DOHH2 (cell line): ENCODE results near the gene TTYH1.

ENCODE experiments used
- EZH2phosphoT487 ChIP-seq: fragments of 200-600 bp; sonication (generic); IDR thresholded peaks from 2 replicates; pipeline ENCODE4 v1.6.1; 2017; ENCODE audit warnings: borderline replicate concordance, mild to moderate bottlenecking, antibody characterized with exemption, low read length, moderate library complexity, mixed read lengths
- TF ChIP-seq, protein P1 (sequence below): fragments of 200-600 bp; sonication (generic); IDR thresholded peaks from one replicate; pipeline ENCODE4 v1.5.1; 2014; ENCODE audit warnings: antibody characterized with exemption, mild to moderate bottlenecking, low read depth, low read length; ENCODE audit not compliant: poor library complexity, severe bottlenecking

DNA sequence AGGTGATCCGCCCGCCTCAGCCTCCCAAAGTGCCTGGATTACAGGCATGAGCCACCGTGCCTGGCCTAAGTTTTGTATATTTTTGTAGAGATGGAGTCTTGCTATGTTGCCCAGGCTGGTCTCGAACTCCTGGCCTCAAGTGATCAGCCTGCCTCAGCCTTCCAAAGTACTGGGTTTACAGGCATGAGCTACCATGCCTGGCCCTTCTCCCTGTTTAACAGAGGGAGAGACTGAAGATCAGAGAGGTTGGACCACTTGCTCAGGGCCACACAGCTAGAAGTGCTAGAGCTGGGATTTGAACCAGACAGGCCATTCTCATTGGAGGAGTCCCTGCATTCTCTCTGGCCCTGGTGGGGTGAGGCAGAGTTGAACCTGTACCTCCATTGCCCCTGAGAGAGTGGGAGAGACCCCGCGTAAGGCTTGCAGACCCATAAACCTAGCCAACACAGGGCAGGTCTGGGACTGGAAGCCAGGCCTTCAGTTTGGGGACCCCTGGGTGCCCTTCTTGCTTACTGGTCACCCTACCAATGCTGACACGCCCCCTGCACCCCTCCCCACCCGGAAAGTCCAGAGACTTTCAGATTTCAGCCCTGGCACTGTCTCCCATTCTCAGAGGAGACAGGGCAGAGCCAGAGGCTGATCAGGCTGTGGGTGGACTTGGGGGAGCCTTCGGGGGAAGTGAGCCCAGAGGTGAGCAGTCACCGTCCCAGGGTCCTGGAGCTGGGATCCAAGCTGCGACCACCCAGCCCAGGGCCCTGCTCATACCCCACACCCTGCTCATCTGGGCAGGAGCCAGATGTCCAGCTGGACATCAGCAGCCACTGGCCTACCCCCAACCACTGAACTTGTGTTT, 13.3 kb downstream of the TTYH1 start:
- TF ChIP-seq, protein P1, sequence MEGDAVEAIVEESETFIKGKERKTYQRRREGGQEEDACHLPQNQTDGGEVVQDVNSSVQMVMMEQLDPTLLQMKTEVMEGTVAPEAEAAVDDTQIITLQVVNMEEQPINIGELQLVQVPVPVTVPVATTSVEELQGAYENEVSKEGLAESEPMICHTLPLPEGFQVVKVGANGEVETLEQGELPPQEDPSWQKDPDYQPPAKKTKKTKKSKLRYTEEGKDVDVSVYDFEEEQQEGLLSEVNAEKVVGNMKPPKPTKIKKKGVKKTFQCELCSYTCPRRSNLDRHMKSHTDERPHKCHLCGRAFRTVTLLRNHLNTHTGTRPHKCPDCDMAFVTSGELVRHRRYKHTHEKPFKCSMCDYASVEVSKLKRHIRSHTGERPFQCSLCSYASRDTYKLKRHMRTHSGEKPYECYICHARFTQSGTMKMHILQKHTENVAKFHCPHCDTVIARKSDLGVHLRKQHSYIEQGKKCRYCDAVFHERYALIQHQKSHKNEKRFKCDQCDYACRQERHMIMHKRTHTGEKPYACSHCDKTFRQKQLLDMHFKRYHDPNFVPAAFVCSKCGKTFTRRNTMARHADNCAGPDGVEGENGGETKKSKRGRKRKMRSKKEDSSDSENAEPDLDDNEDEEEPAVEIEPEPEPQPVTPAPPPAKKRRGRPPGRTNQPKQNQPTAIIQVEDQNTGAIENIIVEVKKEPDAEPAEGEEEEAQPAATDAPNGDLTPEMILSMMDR, result no peak
- TF ChIP-seq EZH2phosphoT487, result no peak
